T-helper 1 cell (primary cell): ENCODE measurements around the gene FAM219A.

ENCODE experiments used
- DNase-seq, 5 donors: peaks; one replicate each; pipeline ENCODE4 v3.0.0-alpha.2; 2012 to 2020
- total RNA-seq, 4 donors: gene quantifications; one replicate each; lab custom pipeline; 2026; lab: John Stamatoyannopoulos, UW

FAM219A gene
- total RNA-seq = 10.3 to 16.3 (median 11.8) reads per million in 4 donors

GRCh38 chr9:34458013-34458958, at the start of gene FAM219A, which contains the start of gene DNAI1:
Gene FAM219A (minus strand): TSS chr9:34458570. CDS start chr9:34458263, 307 bp downstream.
Gene DNAI1 (plus strand): TSS chr9:34458805. CDS start chr9:34459006, 201 bp downstream.
- DNase-seq = peak; percentile 98 to 99 (median 99)

DNA sequence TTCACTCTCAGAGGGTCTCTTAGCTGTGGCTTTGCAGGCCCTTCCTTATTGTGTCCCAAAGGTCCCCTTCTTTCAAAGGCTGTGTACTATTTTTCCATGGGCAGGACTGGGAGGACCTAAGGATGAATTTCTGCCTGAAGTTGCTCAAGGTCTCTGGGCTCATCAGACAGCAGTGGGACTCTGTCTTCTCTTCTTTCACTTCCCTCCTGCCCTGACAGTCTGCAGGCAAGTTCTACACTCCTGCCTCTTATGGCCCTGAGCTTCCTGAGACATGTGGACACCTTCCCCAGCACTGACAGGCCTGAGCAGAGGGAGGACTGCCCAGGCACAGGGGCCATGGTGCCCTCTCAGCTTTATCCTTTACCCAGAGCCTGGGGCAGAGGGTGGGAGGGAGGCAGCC, 49.6 kb upstream of the FAM219A start:
- DNase-seq = no peak

GRCh38 chr9:34507556-34507955, 49.2 kb upstream of the FAM219A start:
- DNase-seq = no peak

- no peak for DNase-seq
Measured at GRCh38 chr9:34506623-34507022, 48.3 kb upstream of the FAM219A start.

DNA sequence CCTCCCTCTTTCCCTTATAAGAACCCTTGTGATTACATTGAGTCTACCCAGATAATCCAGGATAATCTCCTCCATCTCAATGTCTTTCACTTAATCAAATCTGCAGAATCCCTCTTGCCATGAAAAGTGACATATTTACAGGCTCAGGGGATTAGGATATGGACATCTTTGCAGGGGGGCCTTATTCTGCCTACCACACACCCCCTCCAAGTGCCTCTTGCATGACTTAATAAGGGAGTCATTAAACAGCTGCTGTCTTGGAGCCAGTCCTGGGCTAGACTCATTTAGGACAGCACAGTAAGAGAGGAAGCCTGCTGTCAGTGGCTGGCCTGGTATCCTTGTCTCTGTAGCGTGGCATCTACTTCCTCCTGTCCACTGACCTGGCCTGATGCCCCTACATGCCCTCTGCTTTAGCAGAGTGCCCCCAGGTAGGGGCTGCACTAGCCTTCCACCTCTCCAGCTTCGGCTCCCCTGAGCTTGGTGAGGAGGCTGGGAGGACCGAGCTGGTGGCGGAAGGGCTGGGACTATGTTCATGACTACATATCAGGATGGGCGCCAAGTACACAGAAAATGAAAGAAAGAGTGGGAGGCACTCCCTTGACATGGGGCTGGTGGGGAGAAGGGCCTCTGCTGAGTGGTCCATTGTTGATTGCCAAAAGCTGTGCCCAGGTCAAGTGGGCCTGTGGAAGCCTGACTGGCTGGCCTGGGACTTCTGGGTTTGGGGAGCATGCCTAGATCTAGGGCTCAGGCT, 47.2 kb upstream of the FAM219A start:
- no peak for DNase-seq

DNA sequence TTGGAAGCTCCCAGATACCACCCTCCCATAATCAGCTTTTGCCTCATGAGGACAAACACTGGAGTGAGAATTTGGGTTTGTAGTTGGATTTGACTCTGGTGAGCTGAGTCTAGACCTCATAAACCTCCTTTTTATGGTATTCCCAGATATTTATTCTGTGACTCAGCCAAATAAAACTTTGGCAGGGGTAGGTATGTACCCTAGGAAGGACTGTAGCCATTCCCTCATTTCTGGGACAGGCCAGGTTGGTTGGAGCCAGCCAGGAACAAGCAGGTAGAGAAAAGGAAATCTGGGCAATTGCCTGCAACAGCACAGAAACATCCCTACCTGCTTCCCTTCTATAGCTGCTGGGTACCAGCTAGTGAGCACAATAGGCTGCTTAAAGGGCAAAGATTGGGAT, 45.0 kb upstream of the FAM219A start:
- no peak for DNase-seq

DNA sequence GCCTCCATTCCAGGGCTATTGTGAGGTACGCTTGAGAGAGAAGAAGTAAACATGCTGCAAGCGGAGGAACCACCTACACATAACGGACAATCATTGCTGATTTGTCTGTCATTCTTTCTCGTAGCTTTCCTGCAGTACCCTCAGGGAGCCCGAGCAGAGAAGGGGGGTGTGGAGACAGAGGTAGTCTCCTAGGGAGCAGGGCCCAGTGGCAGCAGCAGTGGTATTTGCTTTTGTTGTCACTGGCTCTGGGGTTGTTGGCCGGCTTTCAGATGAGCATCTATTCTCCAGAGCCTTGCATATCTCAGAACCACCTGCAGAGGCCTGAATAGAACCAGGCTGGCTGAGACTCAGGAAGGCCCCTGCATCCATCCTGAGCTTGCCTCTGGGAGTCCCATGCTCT, 44.5 kb upstream of the FAM219A start:
- DNase-seq = no peak

- no peak for DNase-seq
Measured at GRCh38 chr9:34502471-34502870, 44.1 kb upstream of the FAM219A start.

GRCh38 chr9:34501889-34502425, 43.6 kb upstream of the FAM219A start:
- no peak for DNase-seq

DNA sequence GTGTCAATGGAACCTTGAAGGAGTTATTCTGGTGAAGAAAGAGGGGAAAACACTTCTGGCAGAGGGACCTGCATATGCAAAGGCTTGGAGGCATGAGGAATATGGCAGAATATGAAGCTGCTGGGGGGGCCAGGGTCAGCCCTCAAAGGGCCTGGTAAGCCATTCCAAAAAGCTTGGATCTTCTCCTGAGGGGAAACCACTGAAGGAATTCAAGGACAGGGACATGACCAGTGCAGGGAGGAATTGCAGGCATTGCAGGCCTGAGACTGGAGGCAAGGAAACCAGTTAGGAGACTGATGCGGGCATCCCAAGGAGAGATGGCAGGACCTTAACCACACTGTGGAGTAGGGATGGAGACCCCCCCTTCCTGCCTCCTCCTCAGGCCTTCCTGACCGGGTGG, 43.0 kb upstream of the FAM219A start:
- DNase-seq = no peak

DNA sequence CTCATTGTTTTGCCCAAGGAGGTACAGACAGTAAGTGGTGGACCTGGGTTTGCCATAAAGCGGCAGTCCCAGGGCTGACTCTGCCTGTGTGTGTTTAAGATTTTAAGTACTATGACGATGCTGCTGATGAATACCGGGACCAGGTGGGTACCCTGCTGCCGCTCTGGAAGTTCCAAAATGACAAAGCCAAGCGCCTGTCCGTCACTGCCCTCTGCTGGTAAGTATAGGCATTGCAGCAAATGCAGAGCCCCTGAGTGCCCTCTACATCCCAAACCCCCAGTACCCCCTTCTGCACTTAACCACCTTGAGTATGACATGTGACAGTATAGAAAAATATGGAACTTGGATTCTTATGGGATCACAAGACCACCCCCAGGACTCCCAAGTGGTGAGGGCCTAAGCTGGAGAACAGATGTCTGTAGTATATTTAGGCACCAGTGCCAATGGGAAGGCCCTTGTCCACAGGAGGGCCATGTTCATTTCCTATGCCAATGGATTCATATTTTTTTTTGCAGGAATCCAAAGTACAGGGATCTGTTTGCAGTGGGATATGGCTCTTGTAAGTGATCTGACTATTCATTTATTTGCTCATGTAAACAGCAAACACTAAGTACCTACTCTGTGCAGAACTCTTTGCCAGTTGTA, 42.4 kb upstream of the FAM219A start:
- DNase-seq = peak; percentile 35 to 69 (median 58)

- DNase-seq = no peak
Measured at GRCh38 chr9:34499076-34499475, 40.7 kb upstream of the FAM219A start.

GRCh38 chr9:34498553-34498952, 40.2 kb upstream of the FAM219A start:
- DNase-seq = no peak

DNA sequence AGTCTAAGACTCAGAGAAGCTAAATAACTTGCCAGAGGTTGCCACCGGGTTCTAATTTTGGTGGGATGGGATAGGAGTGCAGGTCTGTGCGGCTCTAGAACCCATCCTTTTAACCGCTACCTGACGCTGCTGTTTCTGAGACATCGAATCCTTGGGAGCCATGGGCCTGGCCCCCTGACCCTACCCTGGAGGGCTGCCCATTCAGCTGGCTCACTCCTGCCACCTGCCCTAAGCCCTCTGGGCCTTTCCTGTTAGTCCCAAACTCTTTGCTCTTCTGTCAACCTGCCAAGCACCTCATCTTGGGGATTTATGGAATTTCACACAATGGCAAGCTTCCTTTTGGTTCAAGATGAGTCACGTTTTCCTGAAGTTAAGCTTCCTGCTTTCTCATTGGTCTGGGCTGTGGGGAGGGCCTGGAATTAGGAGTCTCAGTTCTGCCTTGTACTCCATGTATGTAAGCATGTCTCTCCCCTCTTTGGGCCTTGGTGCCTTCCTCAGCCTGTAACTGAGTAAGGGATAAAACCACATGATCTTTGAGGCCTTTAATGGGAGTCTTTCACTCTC, 37.9 kb upstream of the FAM219A start:
- DNase-seq = no peak

DNA sequence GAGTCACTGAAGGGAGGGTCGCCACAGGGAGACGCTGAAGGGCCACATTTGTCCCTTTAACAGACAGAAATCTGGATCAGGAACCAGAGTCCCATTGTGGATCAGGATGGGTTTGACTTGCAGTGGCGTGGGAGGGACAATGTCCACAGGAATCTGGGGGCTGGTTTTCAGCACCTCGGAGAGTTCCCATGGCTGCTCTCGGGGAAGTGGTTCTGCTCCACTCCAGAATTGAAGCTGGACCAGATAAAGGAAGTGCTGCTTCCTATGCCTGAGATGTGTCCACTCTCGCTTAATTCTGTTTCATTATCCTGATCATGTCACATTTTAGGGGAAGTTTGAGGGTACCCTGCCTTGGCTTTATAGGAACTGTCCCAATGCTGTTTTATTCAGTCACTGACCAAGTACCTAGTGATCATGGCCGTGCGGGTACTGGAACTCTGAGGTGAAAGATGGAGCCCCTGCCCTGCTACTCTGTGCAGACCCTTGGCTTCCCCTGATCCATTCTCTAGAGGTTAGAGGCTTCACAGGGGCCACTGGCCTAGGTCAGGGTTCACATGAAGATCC, 35.7 kb upstream of the FAM219A start:
- peak in 2 of 5 donors; percentile 11 to 22 for DNase-seq

- DNase-seq = no peak
Measured at GRCh38 chr9:34492051-34492450, 33.7 kb upstream of the FAM219A start.

DNA sequence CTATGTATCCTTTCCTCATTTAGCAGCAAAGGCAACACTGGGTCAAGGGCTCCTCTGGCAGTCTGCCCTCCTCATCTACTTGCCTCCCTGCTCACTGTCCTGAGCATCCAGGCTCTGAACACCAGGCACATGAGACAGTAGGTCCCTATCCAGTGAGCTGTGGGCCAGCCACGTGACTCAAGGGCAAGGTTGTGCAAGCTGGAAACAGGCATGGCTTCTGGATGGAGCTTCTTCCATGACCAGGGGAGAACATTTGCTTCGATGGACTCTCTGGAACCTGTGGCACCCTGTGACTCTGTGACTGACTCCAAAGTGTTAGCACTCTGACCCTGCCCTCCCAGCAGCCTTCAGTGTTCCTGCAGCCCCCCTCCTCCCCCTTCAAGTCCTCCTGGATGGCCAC, 33.2 kb upstream of the FAM219A start:
- no peak for DNase-seq

DNA sequence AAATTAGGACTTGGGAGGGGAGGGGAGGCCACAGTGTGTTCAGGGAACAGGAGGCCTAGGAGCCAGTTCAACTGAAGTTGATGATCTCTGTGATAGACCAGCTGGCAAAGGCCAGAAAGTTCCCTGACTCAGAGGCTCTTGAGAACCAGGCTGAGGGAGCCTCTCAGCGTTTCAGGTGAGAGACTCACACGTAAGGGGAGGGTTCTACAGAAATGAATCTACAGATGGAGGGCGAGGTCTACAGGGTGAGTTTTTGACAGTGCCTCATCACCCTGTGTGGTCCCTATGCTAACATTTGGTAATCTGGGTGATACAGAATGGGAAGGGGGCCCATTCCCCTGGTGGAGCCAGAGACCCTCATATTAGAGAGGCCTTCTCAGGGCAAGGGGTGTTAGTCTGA, 32.4 kb upstream of the FAM219A start:
- DNase-seq = no peak

DNA sequence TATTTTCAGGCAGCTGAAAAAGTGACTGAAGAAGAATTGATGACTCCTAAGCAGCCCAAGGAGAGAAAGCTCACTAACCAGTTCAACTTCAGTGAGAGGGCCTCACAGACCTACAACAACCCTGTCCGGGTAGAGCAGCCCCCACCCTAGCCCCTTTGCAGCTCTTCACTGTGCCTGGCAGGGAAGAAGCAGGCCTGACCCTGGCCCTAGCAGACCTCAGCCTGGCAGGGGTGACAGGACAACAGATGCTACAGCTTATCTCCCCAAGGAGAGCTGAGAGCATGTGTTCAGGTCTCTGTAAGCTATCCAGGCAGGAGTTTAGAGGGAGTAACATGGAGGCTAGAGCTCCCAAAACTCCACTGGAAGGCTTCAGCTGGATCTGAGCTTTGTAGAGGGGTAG, 32.0 kb upstream of the FAM219A start:
- no peak for DNase-seq

DNA sequence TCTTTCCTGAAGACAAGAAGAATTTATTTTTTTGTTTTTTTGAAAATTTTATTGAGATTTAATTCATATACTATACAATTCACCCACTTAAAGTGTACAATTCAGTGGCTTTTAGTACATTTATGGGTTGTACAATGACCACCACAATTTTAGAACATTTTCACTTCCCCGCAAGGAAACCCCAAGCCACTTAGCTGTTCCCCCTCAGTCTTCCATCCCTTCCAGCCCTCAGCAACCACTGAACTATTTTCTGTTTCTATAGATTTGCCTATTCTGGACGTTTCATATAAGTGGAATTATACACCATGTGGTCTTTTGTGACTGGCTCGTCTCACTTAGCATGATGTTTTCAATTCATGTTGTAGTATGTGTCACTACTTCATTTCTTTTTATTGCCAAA, 28.2 kb upstream of the FAM219A start:
- DNase-seq = no peak

GRCh38 chr9:34485822-34486221, 27.5 kb upstream of the FAM219A start:
- DNase-seq = no peak

DNA sequence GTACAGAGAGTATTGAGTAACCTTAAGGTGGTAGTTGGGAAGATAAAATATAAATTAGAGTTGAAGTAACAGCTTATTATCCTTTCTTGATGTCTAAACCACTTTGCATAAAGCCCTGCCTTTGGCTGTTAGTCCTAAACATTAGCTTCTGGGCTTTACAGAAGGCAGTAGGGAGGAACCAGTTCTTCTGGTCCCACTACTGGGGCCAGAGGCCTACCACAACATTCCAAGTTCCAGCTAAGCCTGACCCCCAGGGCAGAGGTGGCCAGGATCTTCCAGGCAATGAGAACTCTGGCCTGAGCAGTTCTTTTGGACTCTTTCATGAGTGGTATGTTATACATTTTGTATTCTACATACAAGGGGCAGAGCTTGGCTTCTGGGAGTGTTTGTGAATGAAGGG, 26.3 kb upstream of the FAM219A start:
- DNase-seq = no peak
